HT-29 (cell line): ENCODE results near the gene MUC4. TPM values are rescaled to one million over a fixed set of nuclear protein-coding genes. Genes with fewer than 3 reads are reported as not detected.

ENCODE experiments used
- DNase-seq: peaks from one replicate; pipeline ENCODE4 v3.0.0-alpha.2; 2015; ENCODE audit warnings: low spot score
- total RNA-seq: library from RNA; depleted of rRNA; stranded (reverse); fragments of >200 nt; shearing (Covaris generic); gene quantifications from 2 replicates; pipeline ENCODE4 v1.2.3, GENCODE V29; 2014; rRNA removed

Gene MUC4
- 0.08 TPM in 1 of 2 replicates, not detected in the other for total RNA-seq

GRCh38 chr3:195811756-195812155 is at the start of gene MUC4:
Gene MUC4, minus strand, starts transcription at chr3:195811929. Its CDS starts 112 bp downstream, at chr3:195811817.
- no peak for DNase-seq

GRCh38 chr3:195860456-195860855 is 48.7 kb upstream of the MUC4 start:
- no peak for DNase-seq

- no peak for DNase-seq
Measured at GRCh38 chr3:195859846-195860411, 48.2 kb upstream of the MUC4 start.

- DNase-seq: peak; percentile 85
Measured at GRCh38 chr3:195859061-195859845, 47.5 kb upstream of the MUC4 start.

- DNase-seq: no peak
Measured at GRCh38 chr3:195856410-195857084, 44.8 kb upstream of the MUC4 start.

- peak; percentile 48 for DNase-seq
Measured at GRCh38 chr3:195855471-195856409, 44.0 kb upstream of the MUC4 start.

GRCh38 chr3:195854628-195855294 is 43.0 kb upstream of the MUC4 start:
- no peak for DNase-seq

GRCh38 chr3:195853996-195854395 is 42.3 kb upstream of the MUC4 start:
- DNase-seq: peak; percentile 29

- no peak for DNase-seq
Measured at GRCh38 chr3:195853036-195853435, 41.3 kb upstream of the MUC4 start.

GRCh38 chr3:195850857-195851543 is 39.3 kb upstream of the MUC4 start:
- peak; percentile 96 for DNase-seq

GRCh38 chr3:195849322-195850074 is 37.8 kb upstream of the MUC4 start:
- DNase-seq: no peak

- DNase-seq: no peak
Measured at GRCh38 chr3:195847055-195847950, 35.6 kb upstream of the MUC4 start.

- no peak for DNase-seq
Measured at GRCh38 chr3:195845483-195845882, 33.8 kb upstream of the MUC4 start.

GRCh38 chr3:195844671-195845218 is 33.0 kb upstream of the MUC4 start:
- DNase-seq: no peak

GRCh38 chr3:195839260-195840010 is 27.7 kb upstream of the MUC4 start:
- no peak for DNase-seq

GRCh38 chr3:195838714-195839113 is 27.0 kb upstream of the MUC4 start:
- no peak for DNase-seq

- no peak for DNase-seq
Measured at GRCh38 chr3:195836476-195837135, 24.9 kb upstream of the MUC4 start.
